ENCODE measurements around the gene RGS17.

Gene RGS17

DNA sequence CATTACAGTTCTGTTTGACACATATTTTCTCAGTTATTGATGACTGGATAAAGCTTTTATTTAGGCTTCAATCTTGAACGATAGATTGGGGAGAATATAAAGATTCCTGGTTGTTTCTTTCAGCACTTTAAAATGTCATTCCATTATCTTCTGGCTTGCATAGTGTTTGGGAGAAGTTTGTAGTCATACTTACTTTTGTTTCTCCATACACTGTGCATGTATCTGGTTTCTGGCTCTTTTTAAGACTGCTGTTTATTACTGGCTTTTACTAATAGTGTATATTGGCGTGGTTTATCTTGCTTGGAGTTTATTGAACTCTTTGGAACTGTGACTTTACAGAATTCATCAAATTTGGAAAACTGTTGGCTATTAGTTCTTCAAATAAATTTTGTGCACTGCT is 49.2 kb downstream of the RGS17 start:
- DNase-seq: no peak

DNA sequence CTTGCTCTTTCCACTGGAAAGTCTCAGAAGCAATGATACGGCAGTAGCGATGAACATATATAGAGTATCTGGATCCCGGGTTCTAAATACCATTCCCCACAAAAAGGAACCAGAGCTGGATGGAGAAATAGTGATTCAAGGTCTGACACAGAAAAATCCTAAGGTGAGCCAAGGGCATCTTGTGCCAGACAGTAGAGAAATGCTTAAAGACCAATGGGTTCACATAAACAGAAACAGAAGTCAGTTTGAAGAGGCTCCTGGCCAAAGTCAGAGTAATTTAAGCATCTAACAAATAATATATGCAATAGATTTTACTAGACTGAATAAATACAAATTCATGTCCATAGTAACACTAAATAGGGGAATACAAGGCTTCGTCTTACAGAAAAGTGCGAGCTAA is 54.7 kb downstream of the RGS17 start:
- DNase-seq: no peak

- DNase-seq: no peak
These were observed 56.3 kb downstream of the RGS17 start for GRCh38 chr6:153074761-153075160.

- no peak for DNase-seq
These were observed 57.2 kb downstream of the RGS17 start for GRCh38 chr6:153073841-153074240.

DNA sequence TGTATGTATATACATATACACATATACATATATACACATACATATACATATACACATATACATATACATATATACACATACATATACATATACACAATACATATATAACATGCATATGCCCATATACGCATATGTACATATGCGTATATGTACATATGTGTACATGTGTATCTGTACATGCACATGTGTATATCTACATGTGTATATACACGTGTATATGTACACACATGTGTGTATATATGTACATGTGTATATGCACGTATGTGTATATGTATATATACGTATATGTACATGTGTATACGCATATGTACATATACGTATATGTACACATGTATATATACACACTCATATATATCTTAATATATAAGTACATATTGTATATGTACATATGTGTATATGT is 60.3 kb downstream of the RGS17 start:
- DNase-seq: no peak

GRCh38 chr6:153069897-153070296 is 61.2 kb downstream of the RGS17 start:
- DNase-seq: no peak

- DNase-seq: no peak
These were observed 65.9 kb downstream of the RGS17 start for GRCh38 chr6:153065222-153065621.

- DNase-seq: no peak
These were observed 67.1 kb downstream of the RGS17 start for GRCh38 chr6:153063936-153064335.

- DNase-seq: no peak
These were observed 68.6 kb downstream of the RGS17 start for GRCh38 chr6:153062516-153062915.

DNA sequence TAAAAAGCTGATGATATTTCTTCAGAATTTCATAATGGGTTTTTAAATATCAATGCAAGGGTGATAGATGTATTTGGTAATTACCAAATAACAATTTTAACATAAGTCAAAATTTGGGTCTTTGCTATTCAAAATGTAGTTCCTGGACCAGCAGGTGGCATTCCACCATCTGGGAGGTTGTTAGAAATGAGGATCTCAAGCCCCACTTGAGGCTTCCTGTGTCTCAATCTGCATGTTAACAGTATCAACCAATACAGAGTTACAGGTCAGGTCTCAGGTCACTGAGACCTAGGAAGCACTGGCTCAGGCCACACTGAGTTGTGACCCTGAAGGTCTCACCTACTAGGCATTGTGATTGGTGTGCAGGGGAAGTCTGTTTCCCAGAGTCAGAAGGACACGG is 71.3 kb downstream of the RGS17 start:
- no peak for DNase-seq

DNA sequence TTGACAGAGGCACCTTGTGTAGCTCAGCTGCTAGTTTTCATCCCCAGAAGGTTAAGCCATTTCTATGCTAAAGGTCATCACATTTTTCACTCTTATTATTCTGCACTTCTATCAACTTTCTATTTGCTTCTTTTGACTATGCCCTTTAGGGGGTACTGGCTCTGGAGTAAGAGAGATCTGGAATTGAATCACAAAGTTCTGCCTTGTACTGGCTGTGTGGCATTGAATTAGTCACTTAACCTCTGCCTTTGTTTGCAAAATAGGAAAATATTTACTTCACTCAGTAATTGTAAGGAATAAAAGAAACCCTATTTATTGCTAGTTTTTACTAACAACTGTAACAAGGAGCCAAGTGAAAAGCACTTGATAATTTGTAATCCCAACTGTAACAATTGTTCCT is 71.8 kb downstream of the RGS17 start:
- DNase-seq: no peak

DNA sequence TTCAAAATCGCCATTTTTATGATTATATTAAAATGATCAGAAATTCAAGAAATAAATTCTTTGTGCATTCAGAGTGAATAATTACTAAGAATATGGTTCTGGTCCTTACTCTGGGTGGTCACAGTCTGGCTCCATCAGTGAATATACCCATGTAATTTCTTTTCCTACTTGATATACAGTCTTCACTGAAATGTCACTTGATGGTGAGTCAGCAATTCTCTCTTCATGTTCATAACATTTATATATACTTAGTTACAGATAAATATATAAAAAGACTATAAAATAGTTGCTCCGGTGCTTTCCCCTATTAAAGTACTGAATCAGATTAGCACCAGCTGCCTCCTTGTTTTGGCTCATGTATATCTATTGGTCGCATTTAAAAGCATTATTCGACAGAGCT is 72.2 kb downstream of the RGS17 start:
- DNase-seq: no peak

GRCh38 chr6:153058291-153058690 is 72.8 kb downstream of the RGS17 start:
- DNase-seq: peak in 1 of 5 experiments; percentile 6

DNA sequence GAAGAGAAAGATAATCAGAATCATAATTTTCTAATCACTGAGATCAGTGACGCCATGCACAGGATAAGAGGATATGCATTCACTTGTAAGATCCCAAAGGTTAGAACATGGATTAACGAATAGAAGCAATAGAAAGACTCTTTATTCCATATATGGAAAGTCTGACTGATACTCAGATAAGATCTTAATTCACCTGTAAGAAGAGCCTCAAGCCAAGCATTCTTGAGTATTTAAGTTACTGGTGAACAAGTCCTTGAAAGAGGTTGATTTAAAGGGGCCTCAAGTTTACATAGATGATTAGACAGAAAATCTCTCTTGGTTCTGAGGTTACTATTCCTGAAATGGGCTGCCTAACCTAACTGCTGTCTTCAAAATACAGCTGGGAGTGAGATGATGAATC is 74.8 kb downstream of the RGS17 start:
- no peak for DNase-seq

GRCh38 chr6:153051801-153052200 is 79.3 kb downstream of the RGS17 start:
- no peak for DNase-seq

DNA sequence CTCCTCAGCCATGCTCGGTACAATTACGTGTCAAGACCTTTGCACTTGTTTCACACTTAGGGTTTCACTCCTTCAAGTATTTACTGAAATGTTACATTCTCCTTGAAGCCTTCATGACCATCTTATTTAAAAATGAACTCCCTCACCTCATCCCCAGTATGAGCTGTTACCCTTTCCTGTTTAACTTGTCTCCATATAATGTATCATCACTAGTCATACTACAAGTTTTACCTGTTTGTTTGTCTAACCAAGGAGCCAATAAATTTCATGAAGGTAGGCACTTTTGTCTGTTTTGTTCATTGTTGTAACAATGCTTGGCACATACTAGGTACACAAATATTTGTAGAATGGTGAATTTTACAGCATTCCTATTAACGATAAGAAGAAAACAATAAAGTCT is 82.5 kb downstream of the RGS17 start:
- DNase-seq: no peak

GRCh38 chr6:153047386-153047785 is 83.7 kb downstream of the RGS17 start:
- DNase-seq: no peak

DNA sequence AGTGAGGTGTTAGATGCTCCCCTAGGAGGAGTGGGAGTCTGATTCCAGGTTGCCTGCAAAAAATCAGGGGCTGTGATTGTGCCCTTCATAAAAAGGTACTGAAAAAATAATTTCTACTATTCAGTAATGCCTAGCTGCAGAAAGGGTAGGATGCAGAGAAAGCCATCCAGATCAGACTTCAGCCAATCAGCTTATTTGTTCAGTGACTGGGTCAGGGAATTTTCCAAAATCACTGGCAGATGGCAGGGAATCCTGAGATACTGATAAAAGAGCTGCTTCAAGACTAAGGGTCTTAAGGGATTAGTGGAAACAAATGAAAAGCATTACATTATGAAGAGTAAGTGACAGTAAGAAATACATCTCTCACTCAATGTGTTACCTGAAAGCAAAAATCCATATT is 85.8 kb downstream of the RGS17 start:
- no peak for DNase-seq

GRCh38 chr6:153044295-153044694 is 86.8 kb downstream of the RGS17 start:
- DNase-seq: no peak

- DNase-seq: no peak
These were observed 87.4 kb downstream of the RGS17 start for GRCh38 chr6:153043719-153044118.

DNA sequence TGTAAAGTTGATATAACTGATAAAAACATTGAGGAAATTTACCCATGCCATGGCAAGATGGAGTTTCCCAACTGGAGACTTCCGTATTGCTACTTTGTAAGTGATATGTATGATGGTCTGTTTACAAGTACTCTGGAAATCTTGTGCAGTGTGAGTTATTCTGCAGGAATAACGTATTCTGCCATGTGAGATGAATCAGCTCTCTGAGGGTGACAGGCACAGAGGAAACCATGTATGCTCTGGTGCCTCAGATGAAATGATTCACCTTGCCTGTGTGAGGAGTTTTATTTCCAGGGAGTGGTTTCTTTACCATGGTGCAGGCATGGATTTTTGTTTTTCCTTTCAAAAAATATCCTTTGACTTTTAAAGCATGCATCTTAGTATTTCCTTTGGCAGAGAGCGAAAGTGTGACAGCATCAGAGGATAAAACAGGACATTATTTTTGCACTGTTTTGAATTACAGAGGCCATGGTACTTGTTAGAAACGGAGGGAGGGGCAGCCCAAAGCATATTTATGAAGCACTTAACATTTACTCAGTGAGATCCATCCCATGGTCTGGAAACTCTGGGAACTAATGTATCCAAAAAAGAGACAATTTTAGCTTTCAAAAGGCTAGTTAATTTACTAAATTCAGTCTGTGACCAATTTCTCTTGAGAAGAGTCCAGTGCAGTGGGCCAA is 92.6 kb downstream of the RGS17 start:
- DNase-seq: no peak

- DNase-seq: no peak
These were observed 96.9 kb downstream of the RGS17 start for GRCh38 chr6:153034139-153034538.

DNA sequence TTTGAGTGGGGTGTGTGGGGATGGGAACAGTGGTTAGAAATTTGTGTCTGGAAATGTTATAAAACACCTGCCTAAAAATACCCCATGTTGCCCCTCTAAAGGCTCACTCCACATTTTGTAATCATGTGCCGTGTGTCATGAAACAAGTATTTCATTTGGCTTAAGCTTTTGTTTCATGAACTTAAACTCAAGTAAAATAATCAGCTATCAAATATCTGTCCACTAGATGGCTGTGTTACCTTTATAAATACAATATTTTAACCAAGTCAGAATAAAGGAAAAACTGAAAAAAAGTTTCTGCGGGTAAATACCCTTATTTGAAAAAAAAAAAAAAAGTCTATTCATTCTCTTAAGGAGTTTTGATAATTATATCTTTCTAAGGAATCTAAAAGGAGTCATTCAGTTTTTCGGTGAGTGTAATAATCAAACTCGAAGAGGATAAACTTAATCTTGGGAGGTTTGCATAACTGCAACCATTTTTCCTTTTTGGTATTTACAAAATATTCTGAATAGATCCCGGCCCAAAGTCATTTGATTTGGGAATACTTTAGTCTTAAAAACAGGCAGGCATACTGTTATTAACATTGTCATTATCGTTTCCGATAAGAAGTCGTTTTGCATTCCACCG is 98.7 kb downstream of the RGS17 start:
- DNase-seq: peak in 1 of 5 experiments; percentile 8

DNA sequence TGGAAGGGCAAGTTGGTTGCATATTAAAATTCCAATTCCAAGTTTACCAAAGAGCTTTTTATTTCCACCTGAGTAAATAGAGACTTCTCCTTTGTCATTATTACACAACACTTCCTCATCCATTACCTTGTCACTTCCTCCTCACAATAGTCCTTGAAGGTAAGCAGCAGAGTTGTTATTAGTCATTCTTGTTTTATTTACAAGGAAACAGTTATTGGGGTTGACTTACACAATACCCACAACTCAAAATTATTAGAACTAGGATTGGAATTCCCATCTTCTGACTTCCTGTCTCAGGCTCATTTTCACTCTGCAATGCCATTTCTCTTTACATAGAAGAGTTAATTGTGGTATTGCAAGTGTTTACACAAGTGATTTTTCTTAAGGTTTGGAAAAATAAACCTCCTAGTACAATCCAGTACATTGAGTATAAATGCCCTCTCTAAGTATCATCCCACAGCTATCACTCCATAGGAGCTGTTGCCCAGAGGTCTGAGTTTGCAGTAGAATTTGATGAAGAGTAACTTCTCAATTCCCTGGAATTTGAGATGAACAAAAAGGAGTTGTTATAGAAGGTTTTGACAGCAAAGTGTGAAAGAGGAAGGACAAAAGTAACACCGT is 99.6 kb downstream of the RGS17 start:
- no peak for DNase-seq

All from T-helper 2 cell (primary cell).